GM21381 (cell line): ENCODE measurements around the gene HAO1.
"Not testable (repeated sequence)": the region's sequence is repeated elsewhere in the genome, so short reads cannot be mapped to it uniquely, and the experiment has no call there.

Experiments
- ATAC-seq: cut with Tn5 transposase; IDR thresholded peaks from one replicate; pipeline ENCODE4 v1.9.1; 2021; ENCODE audit warnings: mild to moderate bottlenecking, moderate library complexity; ENCODE audit not compliant: unreplicated experiment

The HAO1 gene

DNA sequence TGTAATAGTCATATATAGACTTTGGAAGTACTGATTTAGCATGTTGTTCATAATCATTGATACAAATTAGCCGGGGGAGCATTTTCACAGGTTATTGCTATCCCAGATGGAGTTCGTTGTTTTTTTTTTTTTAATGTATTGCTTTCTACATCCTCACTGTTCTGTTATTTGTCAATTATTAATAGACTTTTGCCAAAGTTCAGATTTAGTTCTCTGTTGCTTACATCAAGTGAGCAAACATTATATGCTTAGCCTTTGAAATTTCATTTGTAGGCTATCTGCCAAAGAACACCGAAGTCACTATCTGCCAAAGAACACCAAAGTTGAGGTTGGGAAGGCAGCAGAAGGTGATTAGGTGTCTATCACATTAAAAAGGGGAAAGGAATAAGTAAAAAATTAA lies at the start of gene HAO1:
TSS of gene HAO1 (minus strand) at position 118 of the 400 bp plus-strand sequence. CDS start at position 82, 36 bp downstream.
- no peak for ATAC-seq

DNA sequence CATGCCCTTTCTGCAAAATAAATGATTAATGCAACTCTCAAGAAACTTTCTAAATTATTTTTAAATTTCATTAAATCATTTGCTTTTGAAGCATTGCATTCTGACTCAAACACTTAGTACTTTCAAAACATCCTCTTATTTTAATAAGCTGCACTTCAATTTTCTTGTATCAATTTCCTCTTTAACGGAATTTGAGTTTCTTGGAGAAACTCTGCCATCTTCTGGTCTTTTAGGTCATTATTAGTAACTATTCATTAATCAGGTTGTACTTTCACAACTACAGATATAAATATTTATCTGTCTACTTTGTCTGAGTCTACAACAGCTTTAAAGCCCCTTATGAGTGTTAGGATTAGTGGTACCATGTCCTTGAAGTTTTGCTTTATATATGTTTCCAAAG lies 49.1 kb upstream of the HAO1 start:
- no peak for ATAC-seq

DNA sequence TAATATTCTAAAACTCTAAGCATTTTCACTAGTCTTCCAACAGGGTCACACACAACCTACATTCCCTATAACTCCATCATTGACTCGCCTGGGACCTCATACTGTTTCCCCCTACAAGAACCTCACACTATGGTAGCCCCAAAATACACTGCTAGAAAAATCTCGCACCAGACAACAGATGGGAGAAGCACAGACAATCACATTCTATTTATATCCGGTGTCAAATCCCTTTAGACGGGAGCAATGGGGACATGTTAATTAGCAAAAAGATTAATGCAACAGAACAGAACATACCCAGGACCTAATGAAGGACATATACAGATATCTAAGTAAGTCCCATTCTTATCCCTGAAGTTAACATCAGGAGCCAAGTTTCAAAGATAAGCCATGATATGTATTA lies 45.7 kb upstream of the HAO1 start:
- no peak for ATAC-seq

DNA sequence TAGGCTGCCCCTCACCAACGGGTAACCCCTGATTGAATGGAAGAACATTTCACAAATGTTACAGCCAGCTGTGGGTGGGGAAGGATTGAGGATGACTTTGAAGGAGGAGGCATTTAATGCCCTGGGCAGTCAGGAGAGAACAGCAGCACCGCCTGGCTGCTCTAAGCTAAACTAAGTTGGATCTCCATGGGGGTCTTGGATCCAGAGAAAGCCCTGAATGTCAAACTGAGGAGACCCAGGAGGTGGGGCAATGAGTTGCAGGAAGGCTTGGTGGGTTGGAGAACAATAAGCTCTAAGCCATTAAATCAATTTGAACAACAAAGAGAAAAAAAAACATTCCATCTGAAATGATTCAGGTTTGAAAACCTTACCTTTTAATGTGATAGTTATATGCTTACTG lies 43.9 kb upstream of the HAO1 start:
- ATAC-seq: no peak

DNA sequence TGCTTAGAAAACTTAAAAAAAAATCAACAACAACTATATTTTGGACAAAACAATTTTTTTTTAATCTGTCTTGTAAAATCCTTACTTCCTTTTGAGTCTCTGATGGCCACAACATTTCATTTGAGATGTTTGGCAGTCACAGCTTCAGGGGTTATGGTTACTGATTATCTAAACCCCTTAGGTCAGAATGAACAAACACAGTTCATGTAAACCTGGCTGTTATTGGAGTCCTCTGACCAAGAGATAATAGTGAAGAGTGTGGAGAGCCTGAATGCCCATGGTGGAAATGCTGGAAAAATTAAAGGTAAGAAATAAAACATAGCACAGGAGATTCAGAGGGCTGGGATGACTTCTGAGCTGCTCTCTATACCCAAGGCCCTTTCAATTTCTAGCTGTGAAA lies 41.1 kb upstream of the HAO1 start:
- ATAC-seq: no peak

DNA sequence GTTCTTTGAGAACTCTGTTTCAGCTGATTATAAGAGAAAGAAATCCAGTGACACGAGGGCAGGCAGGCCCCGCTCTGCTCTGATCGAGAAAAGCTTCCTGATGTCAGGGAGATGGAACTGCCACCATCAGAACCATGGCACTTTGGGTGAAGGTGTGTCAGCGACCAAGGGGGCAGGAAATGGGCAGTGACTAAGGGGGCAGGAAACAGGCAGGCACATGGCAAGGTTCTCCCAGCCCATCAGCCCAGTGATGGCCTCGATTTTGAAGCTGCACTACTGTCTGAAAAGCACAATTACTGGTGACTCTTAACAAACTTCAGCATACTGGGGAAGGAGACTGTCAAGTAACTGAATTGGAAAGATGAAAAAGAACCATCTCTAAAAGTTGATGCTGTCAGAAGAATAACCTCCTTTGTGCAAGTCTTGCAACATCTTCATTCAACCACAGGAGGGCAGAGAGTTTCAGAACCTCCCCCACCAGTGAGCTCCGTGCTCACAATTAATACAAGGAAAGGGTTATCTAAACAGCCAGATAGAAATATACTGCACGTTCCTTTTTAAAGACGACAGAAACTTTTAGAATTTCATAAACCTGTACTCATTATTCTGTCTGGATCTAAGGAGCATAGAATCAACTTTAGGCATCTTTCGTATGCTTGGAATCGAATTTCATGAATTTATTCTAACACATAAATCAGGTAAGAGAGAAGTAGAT lies 40.2 kb upstream of the HAO1 start:
- ATAC-seq: peak; percentile 61

DNA sequence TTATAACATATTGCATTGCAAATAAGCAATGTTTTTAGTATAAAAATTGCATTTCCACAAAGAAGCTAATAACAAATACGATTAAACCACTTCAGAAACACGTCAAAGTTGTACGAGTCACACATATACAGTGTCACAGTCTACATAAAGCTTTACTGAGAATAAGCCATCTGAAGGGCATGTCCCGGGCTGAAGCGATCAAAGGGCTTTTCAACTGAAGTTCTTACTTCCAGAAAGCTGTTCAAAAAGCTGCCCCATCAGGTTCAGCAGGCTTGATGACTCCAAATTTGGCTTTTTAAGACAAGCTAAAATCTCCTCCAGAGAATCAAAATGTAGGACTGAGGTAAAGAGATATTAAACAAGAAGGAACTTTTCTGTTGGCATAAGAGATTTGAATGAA lies 37.5 kb upstream of the HAO1 start:
- no peak for ATAC-seq

DNA sequence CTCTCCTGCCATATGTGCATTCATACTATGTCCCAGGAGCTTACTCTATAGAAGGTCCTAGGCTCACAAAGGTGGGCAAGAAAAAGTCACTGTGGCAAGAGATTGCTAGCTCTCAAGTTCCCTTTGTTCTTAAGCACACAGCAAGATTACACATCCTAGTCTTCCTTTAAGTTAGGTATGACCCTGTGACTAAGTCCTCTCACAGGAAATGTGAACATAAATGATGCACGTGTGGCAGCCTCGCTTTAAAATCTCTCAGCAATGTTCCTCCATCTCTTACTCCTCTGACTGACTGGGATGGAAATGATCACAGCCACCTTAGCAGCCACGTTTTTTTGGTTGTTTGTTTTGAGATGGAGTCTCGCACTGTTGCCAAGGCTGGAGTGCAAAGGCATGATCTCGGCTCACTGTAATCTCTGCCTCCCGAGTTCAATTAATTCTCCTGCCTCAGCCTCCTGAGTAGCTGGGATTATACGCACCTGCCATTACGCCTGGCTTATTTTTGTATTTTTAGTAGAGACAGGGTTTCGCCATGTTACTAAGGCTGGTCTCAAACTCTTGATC lies 35.7 kb upstream of the HAO1 start:
- no peak for ATAC-seq

DNA sequence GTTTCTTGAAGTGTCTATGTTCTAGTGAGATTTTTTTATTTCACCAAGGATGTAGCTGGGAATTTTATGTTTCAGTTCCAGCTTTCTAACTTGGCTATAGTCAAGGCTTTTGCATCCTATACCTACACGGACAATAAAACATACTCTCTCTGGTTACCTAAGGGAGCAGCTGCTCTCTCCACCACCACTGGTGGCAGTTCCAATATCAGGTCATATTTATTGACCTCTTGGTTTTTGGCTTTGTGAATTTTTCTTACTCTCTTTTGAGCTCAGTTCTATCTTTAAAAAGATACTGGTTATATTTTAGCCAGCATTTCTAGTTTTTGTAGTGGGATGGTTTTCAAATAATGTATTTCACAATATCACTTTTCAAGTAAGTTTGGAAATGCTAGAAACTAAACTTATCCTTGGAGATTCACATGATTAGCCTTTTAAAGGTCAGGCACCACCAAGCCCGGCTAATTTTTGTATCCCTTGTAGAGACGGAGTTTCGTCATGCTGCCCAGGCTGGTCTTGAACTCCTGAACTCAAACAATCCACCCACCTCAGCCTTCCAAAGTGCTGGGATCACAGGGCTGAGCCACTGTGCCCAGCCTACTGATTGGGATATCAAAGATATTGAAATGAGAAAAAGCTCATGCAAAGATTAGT lies 34.7 kb upstream of the HAO1 start:
- no peak for ATAC-seq

DNA sequence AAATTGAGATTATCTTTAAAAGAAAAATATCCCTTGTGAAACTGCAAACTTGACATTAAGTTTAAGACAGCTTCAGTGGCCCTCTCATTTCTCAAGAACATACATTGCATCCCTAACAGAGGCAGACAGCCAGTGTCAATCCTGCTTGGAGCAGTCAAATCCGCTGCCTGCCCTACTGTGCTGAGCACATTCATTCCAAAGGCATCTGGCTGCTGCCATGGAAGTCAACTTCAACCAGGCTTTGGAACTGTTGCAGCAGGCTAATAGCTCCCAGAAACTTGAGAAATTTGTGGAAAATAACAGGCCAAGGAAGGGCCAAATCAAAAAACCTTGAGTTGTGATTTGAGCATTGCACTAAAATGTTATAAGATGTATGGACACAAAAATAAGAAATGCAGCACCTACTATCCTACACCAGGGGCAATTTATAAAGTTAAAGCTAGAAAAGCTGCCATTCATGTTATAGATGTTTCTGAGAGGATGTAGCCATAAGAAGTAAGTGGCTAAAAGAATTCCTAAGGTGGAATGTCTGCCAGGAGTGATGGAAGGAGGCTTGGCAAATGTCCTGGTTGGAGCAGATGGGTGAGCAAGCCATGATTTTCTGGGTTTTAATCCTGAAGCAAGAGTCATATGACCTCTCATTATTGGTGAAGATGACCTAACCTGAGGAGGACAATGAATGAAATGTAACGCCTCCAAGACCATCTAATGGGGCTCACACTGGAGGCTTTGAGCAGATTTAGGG lies 31.4 kb upstream of the HAO1 start:
- no peak for ATAC-seq

DNA sequence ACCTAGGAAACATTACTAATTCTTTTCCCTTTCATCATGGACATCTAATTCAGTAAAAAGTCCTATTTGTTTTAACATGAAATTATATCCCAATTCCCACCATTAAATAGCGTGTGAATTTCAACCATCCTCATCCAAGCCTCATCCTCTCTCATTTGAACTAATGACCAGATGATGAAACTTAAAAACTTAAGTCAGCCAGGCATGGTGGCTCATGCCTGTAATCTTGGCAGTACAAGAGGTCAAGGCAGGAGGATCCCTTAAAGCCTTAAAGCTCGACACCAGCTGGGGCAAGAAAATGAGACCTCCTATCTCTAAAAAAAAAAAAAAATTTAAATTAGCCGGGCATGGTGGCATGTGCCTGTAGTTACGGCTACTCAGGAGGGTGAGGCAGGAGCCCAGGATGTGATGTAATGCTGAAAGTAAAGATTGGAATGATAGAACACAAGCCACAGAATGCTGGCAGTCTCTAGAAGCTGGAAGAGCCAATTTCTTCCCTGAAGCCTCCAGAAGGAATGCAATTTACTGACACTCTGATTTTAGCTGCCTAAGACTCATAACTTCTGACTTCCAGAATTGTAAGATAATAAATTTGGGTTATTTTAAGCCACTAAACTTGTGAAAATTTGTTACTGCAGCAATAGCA lies 27.1 kb upstream of the HAO1 start:
- no peak for ATAC-seq

DNA sequence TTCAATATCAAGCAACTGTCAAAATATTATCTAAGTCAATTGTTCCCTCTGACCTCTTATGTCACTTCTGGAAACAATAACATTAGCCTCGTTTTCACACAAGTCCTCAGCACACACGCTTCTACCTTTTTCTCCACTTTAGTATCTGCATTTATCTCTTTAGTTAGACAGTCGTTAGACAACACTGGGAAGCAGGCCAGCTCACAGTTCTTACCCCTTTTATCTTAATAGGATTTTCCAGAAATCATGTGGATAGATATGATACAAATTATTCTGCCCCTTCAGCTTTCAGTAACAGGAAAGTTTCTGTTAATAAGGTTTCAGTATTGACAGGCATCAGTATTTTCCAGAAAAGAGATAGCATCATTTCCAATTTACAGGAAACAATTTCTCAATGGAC lies 25.9 kb upstream of the HAO1 start:
- no peak for ATAC-seq

DNA sequence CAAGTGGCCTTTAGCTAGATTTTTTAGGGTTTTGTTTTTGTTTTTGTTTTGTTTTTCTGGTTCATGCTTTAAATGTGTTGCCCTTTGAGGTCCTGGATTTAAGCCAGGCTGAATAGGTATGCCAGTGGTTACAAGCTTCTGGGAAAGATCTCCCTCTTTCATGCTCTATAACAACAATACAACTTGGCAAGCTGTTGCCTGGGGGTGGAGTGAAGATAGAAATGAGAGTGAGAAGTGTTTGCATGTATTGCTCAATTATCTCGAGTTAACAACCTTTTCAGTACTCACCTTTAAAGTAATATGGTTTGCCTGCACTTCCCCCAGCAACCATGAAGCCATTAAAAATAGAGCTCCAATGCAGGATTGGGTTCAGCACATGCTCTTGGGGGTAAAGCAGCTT lies 19.2 kb upstream of the HAO1 start:
- ATAC-seq: no peak

DNA sequence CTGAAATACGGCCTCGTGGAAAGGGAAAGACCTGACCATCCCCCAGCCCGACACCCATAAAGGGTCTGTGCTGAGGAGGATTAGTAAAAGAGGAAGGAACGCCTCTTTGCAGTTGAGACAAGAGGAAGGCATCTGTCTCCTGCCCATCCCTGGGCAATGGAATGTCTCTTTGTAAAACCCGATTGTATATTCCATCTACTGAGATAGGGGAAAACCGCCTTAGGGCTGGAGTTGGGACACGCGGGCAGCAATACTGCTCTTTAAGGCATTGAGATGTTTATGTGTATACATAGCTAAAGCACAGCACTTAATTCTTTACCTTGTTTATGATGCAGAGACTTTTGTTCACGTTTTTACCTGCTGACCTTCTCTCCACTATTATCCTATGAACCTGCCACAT lies 16.3 kb upstream of the HAO1 start:
- ATAC-seq: not testable (repeated sequence)

DNA sequence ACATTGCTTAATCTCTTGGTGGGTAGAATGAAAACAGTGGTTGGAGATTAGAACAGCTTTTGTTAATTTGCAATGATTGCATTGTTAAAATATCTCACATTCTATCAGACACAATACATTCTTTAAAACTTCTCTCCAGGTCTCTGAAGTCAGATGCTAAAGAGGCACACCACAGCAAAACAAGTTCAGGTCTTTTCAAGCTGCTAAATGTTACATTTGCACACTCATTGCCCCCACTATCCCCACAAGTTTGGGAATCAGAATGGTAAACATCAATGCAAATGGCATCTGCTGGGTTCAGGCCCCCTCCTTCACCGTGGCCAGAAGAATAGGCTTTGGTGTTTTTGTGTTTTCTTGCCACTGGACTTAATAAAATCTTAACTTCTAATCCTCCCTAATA lies 10.1 kb upstream of the HAO1 start:
- ATAC-seq: no peak

DNA sequence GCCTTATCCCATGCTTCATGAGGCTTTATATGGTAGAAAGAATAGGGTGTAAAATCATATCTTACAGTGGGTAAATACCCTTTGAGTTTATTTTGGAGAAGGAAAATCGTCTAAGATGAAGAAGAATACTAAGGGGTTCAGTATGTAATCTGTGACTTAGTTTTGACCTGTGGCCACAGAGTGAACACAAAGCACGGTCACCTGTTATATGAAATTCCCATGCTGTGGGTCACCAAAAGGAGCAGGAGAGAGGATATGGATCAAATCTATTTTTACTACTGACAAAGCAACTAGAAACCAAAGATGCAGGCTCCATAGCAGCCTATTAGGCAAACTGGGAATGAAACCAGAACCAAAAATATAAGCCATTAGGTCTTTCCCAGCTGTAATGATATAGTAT lies 3.6 kb upstream of the HAO1 start:
- no peak for ATAC-seq

DNA sequence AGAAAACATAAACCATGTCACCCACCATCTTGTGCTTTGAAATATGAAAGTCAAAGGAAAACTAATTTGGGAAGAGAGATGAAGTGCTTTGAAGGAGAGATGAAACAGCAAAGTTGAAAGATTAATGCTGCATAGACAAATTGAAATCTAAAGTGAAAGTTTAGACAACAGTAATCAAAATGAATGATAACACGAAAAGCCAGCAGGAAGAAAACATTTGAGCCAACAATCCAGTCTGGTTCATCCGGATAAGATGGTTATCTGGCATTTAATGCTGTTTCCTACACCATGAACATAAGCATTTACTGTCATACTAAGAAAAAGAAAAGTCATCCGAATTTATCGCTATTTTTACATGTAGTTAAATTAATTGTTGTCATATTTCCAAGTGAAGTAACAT lies 595 bp downstream of the HAO1 start:
- no peak for ATAC-seq

DNA sequence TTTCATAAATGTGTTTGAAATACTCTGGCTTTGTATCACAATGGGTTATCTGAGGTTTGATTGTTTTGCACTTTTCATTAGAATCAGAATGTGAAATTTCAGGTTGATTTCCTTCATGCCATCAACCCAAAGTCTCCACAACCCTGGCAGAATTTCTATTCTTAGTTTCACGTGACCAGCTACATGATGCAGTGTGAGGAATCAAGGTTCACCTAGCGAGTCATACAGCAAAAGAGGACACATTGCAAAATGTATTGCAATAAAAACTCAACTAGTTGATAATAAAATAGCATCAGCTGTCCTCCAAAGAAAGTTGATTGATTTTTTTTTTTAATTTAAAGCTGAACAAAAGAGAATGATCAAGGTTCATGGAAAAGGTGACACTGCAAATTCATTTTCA lies 2.2 kb downstream of the HAO1 start:
- ATAC-seq: no peak

DNA sequence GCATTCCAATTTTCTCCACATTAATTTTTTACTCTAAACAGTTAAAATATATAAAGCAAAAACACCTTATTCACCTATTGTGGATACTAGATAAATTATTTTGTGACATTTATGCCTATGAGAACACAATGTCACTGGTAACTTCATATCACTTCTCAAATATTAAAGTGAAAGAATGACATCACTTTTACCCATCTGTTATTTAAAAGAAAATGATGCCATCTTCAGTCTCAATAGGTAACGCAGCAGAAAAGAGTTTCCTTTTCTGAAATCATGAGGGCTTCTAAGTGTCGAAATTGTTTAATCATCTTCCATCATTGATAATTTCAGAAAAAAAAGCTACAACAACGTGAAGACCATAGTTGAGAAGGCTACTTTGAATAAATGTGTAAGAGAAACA lies 2.9 kb downstream of the HAO1 start:
- no peak for ATAC-seq

DNA sequence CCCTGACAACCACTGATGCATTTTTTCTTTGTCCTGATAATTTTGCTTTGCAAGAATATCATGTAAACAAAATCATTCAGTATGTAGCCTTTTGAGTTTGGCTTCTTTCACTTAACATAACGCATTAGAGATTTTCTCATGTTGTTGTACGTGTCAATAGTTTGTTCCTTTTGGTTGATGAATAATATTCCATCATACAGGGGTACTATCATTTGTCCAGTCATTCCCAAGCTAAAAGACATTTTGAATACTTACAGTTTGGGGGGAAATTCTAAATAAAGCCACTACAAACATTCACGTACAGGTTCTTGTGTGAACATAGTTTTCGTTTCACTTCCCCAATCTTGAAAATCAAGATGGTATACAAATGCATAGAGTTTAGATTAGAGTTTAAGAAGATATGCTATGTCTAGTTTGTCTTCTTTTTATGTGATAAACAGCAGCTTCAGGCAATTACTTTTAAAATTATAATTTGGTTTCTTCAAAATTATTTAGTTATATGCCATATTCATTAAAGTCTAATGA lies 5.2 kb downstream of the HAO1 start:
- no peak for ATAC-seq

DNA sequence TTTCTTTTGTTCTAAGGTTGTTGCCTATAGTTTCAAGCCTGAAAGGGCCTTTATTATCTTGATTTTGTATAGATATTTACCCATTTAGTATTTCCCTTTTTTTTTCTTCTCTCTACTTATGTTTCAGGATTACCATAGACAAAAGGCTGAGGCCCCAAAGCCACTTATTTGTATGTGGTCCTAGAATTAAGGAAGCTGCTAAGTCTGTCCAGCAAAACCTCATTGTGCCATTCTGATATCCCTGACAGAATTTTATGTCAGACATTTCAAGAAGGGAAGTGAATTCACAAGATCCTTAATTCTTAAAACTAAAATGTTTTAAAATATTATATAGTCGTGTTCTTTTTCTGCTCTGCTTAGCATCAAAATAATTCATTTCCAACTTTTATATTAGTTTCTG lies 6.9 kb downstream of the HAO1 start:
- no peak for ATAC-seq
